NCI-H1092 (cell line): ENCODE results near the gene ANKRD10.

Experiments
- DNase-seq: peaks from one replicate; lab custom pipeline; 2025; lab: John Stamatoyannopoulos, UW

Gene ANKRD10

GRCh38 chr13:110885966-110886869 lies 28.7 kb downstream of the ANKRD10 start:
- DNase-seq = no peak

DNA sequence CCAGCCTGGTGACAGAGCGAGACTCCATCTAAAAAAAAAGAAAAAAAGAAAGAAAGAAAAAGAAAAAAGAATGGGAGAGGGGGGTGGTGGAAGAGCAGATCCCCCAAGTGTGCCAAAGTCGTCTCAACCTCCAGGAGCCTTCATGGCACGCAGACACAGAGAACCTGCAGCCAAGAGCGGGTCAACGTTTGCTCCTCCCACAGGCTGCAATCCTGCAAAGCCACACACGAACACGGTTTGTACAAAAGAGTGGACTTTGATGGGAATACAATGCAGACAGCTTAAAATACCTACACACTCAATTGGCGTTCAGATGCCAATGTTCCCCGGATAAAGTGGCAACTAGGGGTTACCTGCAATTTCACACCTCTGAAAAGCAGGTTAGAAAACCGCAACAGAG lies 29.4 kb downstream of the ANKRD10 start:
- no peak for DNase-seq

DNA sequence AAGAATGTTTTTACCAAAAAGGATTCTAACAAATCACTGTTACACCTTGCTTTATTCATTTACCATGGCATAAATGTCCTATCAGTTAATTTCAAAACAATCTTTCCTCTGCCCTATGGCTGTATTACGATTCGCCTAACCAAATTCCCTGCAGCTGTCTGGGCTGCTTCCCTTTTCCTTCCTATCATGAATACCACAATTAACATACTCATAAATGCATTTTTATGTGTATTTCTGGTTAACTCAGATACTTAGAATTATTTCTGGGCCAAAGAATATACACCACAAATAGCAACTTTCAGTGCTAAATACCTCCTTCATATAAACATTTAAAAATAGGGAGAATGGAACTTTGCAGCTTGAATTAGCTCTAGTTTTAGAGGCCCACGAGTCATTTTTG lies 30.4 kb downstream of the ANKRD10 start:
- no peak for DNase-seq

- DNase-seq = no peak
These were observed 31.3 kb downstream of the ANKRD10 start for GRCh38 chr13:110883542-110883941.

DNA sequence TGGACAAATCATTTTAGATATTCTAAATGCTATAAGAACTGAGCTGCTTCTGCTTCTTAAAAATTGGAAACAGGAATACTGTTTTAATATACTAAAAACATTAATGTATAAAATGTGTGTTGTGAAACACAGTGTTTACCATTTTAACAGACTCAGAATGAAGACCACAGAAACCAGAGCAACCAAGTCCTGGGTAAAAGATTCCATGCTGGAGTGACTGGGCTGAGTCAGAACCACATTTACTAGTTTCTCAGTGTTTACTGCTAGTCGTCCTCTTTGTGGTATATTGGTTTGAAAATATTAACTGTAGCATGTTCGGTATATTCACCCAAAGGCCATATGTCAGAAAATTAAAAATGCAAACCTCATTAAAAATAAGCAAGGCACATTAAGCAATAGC lies 31.9 kb downstream of the ANKRD10 start:
- DNase-seq = no peak

GRCh38 chr13:110881839-110882627 lies 32.8 kb downstream of the ANKRD10 start:
- no peak for DNase-seq

GRCh38 chr13:110880627-110881026 lies 34.2 kb downstream of the ANKRD10 start:
- DNase-seq = no peak

GRCh38 chr13:110879482-110879881 lies 35.4 kb downstream of the ANKRD10 start:
- no peak for DNase-seq

DNA sequence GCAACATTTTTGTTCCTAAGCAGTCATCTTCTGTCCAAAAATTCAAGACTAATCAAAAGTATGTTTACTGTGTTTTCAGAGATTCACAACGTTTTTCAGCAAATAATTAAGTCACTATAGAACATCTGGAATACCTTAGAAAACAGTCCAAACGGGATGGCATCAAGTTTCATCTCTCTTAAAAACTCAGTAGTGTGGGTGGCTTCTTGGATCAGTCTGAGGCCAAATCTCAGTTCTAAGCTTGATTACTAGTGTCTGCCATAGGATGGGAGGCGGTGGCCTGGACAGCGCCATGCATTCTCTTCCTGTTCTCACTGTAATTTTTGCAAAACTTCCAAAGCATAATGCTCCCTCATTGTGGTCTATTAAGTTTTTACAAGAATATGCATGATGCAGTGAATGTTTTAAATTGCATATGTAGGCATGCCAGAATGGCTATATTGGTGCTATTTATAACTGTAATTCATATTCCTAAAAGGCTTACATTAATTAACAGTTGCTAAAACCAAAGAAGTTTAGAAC lies 37.1 kb downstream of the ANKRD10 start:
- DNase-seq = no peak

- DNase-seq = no peak
These were observed 38.3 kb downstream of the ANKRD10 start for GRCh38 chr13:110876609-110877008.

- DNase-seq = no peak
These were observed 39.6 kb downstream of the ANKRD10 start for GRCh38 chr13:110875241-110875640.

GRCh38 chr13:110874508-110874960 lies 40.3 kb downstream of the ANKRD10 start:
- DNase-seq = peak; percentile 68

DNA sequence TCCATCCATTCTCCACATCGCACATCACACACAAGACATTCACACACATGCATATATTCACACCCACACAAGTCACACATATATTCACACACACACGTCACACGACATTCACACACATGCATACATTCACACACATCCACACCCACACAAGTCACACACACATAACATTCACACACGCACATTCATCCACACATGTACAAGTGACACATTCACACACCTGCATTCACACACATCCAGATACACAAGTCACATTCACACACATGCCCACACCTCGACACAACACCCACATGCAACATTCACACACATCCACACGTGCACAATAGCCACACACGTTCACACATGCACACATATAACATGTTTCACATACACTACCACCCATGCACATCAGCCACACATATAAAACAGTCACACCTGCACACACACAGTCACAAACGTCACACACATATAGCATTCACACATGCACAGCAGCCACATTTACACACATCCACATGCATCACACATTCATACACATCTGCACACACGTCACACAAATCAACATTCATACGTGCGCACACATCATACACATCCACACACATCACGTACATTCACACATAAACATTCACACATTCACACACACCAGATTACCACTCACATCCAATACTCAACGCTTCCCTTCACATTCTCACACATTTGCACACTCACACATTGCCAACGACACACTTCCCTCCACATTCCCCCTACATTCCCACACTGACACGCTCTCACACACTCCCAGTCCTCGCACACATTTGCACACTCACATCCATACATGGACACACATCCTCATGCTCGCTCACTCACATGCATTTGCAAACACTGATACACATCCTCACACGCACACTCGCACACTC lies 41.0 kb downstream of the ANKRD10 start:
- DNase-seq = no peak

GRCh38 chr13:110872768-110873638 lies 41.9 kb downstream of the ANKRD10 start:
- no peak for DNase-seq

DNA sequence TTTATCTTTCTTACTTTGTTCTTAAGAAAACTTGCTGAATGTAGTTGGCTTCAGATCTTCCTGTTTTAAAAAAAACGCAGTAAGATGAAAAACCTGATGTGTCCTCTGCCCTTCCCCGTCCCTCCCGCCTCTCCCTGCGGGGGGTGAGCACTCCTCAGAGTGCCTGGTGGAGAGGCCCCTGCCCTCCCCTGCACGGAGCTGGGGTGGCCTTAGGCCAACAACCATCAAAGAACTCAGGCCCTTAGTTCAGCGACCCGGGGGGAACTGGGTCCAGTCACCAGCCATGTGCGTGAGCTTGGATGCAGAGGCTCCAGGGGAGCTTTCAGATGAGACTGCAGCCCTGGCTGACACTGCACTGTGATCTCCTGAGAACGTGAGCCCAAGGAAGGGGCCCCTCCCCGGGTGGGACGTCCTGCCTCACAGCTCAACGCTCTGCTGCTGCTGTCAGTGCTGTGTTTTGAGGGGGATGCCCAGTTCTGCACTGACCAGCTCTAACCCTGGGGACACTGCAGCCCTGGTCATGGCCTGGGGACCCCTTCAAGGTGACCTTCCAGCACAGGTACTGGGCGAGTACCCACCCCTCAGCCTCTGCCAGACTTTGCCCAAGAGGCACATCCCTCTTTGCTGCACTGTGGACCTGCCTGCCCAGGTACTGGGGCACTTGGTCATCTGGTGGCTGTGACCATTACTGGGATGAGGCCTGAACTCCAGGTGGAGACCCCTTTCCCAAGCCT lies 42.7 kb downstream of the ANKRD10 start:
- no peak for DNase-seq

GRCh38 chr13:110869805-110870706 lies 44.8 kb downstream of the ANKRD10 start:
- no peak for DNase-seq

GRCh38 chr13:110869231-110869804 lies 45.6 kb downstream of the ANKRD10 start:
- DNase-seq = no peak

- no peak for DNase-seq
These were observed 46.1 kb downstream of the ANKRD10 start for GRCh38 chr13:110868720-110869119.

DNA sequence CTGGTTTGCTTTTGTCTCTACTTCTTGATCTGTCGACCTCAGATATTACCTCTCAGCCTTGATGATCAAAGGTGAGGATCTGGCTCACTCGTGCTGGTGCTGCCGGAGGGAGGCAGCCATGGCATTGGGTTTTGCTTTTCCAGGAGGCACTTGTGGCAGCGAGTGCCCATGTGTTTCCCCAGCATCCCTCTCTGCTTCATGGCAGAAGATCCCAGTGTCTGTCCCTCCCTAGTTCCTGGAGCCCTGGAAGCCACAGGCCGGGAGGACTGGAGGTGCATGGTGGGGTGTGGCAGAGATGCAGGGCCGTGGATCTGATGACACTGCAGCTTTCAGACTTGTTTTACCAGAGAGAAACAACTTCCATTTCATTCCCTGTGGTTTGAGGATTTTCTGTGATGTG lies 47.5 kb downstream of the ANKRD10 start:
- DNase-seq = no peak
